NCI-H1930 (cell line): ENCODE measurements around the gene TRMT2A.

Source experiments
- DNase-seq, 2 experiments: peaks; one replicate each; lab custom pipeline; 2025; lab: John Stamatoyannopoulos, UW

TRMT2A gene

DNA sequence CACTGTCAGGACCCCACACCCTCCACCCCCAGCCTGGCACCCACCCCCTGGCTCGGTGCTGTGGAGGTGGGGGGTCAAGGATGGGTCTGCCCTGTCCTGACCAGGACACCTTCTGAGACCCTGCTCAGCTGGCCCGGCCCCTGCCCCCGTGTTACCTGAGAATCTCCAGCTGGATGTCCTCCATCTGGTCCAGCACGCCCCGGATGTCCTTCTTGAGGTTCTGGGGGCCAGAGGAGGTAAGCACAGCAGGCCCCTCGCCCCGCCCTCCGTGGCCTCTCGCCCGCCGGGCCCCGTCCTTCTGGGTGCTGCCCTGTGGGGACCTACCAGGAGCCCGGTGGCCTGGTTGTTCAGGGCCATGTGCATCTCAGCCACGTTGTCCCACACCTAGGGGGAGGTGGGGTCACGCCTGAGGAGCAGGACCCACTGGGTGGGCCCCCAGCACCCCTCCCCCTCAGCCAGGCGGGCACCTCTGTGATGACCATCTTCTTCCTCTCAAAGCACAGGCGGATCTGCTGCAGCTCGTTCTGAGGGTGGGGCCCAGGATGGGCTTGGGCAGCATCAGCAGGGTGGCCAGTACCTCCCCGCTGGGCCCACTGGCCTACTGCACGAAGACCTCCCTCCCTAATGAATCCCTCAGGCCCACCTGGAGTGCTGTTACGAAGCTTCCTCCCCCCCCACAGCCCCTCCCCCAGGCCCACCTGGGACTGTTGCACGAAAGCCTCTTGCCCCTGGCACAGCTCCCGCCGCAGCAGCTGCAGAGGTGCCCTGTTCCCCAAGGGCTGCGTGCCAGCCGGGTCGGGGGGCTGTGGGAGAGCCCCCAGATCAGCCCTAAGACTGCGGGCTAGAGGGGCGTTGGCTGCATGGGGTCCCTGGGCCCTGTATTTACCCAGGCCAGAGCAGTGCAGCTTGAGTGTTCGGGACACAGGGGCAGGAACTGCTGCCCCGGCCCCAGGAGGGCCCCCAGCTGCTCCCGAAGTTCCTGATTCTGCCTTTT is 32.5 kb upstream of the TRMT2A start:
- DNase-seq: no peak

- no peak for DNase-seq
Measured at GRCh38 chr22:20148414-20148813, 31.4 kb upstream of the TRMT2A start.

DNA sequence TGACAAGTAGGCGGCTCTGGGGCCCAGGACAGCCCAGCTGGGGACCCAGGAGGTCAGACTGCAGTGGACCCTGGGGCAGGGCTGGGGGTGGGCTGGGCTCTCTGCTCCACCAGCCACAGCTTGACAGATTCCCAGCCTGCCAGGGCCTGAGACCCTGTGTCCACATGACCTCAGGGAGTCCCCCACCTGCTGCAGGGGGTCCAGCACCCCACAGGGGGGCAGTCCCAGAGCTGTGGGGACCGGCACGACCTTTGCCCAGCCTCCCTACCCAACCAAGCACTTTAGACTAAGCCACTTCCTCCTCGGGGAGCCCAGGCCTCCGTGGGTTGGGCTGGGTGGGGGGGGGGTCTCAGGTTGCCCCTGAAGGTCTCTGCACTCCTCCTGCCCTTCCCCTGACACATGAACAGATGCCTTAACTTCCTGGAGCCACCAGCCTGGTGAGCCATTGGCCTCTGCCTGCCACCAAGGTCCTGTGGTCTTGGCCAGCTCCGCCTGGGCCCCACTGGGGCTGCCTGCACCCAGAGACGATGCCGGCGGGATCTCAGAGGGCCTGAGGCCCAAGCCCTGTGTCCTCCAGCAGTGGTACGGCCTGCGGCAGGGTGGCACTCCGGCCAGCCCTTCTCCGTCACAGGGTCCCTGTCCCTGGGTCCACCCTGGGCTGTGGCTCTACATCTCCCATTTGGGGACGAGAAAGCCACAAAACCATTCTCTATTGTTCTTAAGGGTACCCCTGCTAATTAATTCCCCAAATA is 30.4 kb upstream of the TRMT2A start:
- DNase-seq: no peak

DNA sequence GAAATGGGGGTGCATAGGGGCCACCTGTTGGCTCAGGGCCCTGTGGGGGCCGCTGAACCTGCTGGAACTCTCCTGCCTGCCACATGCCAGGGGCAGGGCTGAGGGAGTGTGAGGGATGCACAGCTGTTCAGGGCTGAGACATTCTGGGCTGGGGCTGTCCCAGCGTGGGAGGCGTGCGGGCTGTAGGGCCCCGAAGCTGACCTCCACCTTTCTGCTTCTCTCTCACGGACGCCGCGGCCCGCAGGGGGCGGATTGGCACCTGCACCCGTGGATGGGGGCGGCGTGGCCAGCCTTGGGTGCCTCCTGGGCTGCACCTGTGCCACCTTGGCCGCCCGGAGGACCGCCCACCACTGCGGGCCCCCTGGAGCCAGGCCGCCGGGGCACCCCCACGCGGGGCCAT is 29.8 kb upstream of the TRMT2A start:
- DNase-seq: no peak

DNA sequence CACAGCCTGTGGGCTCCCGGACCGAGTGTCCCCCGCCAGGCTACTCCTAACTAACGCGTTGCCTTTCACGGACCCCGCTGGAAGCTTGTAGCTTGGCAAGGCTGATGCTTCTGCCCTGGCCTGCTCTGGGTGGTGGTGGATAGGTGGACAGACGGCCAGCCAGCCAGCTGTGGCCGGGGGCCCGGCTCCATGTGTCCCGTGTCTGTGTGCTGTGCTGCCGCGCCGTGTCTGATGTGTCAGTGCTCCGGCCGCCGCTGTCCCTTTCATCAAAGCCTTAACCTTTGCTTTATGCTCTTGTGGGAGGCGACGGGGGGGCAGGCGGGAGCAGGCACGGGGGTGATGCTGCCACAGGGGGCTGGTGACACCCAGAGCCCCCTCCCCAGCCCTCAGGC is 28.8 kb upstream of the TRMT2A start:
- no peak for DNase-seq

GRCh38 chr22:20145206-20145831 is 28.3 kb upstream of the TRMT2A start:
- no peak for DNase-seq

DNA sequence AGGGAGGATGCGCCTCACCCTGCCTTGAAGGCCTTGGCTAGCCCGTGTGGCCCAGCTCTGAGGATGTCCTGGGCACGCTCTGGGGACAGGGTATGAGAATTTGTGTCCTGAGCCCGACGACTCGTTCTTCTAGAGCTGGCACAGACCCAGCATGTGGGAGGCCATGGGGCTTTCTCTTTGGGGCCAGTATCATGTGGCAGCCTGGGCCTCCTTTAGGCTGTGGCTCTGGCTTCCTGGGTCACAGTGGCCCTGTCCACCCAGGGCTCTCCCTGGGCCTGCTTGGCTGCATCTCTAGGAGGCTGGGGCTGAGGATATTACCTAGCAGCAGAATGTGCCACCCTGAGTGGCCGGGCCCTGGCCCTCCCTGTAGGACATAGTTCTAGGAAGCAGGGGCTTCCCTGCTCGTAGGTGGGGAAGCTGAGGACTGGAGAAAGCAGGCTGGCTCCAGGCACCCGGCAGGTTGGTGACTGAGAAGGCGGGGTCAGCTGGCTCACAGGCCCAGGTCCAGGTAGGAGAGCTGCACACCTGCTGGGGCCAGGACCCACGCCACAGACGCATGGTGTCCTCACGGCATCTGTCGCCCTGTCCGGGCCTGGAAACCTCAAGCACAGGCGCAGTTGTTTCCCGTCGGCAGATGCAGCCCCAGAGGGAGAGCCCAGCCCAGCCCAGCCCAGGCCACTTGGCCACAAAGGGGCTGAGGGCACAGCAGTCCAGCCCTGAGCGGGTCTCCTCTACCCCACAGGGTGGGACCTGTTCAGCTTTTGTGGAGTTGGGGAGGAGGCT is 27.0 kb upstream of the TRMT2A start:
- no peak for DNase-seq

GRCh38 chr22:20142711-20143621 is 25.9 kb upstream of the TRMT2A start:
- no peak for DNase-seq

DNA sequence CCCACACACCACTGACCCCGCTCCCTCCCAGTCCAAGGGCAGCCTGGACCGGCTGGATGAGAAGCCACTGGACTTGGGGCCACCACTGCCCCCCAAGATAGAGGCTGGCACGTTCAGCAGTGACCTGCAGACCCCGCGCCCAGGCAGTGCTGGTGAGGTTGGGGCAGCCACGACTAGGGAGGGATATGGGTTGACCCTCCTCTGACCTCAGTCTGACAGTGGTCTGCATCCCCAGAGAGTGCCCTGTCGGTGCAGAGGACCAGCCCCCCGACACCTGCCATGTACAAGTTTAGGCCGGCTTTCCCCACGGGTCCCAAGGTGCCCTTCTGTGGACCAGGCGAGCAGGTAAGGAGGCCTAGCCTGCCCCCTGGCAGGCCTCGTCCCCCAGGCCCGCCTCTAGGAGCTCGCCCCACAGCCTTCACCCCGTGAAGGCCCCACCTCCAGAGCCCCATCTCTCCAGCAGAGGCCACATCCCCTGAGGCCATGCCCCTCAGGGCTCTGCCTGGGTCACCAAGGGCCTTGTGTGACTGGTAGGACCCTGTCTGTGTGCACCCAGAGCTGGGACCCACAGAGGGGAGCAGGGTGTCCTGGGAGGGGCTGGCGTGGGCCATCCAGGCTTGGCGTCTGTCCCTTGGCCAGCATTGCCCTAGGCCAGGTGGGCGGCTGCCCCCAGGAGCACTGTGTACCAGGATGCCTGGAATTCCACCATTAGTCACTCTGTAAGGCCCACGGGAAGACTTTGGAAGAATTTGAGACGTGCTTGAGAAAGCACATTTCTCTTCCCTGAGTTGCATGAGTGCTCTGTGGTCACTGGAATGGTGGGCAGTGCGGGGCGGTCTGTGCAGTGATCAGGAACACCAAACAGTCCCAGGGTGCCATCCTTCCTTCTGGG is 24.4 kb upstream of the TRMT2A start:
- no peak for DNase-seq

- DNase-seq: no peak
Measured at GRCh38 chr22:20140521-20140964, 23.5 kb upstream of the TRMT2A start.

- no peak for DNase-seq
Measured at GRCh38 chr22:20140107-20140445, 23.1 kb upstream of the TRMT2A start.

GRCh38 chr22:20139391-20140106 is 22.5 kb upstream of the TRMT2A start:
- no peak for DNase-seq

DNA sequence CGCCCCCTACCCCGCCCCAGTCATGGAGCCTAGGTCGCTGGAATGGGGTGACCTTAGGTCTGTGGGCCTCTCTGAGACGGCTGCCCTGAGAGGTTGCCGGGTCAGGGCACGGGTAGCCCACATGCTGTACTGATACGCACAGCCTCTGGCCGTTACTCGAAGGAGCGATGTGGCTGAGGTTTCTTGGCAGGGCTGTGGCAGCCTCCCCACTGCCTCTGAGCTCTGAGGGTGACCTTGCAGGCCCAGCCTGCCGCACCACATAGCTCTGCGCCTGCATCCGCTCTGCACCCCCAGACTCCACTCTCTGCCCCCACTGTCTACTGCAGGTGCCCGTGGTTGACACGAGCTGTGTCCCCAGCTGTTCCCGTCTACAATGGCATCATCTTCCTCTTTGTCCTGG is 21.8 kb upstream of the TRMT2A start:
- DNase-seq: no peak

- no peak for DNase-seq
Measured at GRCh38 chr22:20138417-20138738, 21.4 kb upstream of the TRMT2A start.

DNA sequence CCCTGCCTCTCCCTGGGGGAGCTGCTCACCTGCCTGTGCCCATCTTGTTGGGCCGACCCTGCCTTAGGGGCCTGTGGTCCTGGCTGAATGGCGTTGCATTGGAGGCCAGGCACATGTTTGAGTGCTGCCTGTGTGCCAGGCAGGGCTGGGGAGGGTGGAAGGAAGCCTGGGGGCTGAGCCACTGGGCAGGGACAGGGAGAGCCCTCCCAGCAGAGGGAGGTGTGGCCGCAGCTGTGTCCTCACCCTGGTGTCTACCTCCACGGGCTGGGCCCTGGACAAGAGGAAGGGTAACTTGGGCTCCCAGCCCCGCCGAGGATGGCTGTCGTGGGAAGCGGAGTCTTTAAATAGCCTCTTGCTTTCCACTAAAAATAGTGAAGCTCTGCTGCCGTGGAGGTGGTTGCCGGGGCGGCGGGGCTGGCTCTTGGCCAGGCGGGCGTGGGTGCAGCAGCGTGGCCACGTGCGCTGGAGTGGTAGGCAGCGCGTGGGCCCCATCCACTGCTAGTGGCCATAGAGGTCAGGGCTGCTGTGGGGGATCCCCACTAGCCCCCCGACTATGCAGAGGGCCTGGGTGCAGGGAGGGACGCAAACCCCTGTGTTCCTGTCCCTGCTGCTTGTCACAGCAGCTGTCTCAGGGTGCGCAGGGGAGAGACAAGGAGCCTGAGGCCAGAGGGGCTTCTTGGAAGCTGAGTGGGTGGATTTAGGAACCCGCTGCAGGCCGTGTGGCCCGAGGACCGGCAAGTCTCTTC is 20.8 kb upstream of the TRMT2A start:
- DNase-seq: no peak

DNA sequence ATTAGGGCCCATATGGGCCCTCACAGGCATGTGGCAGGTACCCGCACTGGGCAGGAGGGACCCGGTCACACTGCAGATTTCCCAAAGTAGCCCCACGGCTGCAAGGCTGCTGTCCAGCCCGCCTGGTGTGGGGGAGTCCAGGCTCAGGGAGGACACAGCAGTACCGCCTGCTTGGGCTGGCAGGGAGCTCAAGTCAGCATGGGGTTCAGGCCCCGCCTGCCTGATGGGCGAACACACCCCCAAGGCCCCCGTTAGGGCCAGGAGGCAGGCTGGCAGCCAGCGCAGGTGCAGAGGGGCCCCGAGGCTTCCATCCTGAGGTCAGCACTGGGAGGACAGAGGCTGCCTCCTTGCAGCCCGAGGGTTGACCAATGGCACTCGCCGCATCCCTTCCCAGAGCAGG is 20.1 kb upstream of the TRMT2A start:
- DNase-seq: no peak

DNA sequence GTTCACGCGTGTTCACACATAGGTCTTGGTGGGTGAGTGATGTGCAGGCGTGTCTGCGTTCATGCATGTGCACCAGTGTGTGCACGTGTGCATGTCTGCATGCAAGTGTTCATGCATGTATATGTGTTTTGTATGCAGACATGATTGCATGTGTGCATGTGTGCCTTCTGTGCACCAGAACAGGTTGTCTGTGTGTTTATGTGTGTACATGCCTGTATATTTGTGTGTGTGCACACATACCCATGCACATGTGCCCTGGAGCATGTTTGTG is 19.5 kb upstream of the TRMT2A start:
- no peak for DNase-seq

- DNase-seq: no peak
Measured at GRCh38 chr22:20135806-20136602, 19.0 kb upstream of the TRMT2A start.
